Calu3 (cell line): ENCODE data around the gene MAD1L1. TPM values are rescaled to one million over a fixed set of nuclear protein-coding genes. Genes with fewer than 3 reads are reported as not detected.

Experiments used
- BruUV-seq: library from RNA; stranded (reverse); fragments of 400-500 nt; replicated peaks from 2 replicates; lab custom pipeline; 2021; lab: Mats Ljungman, UMichigan
- CTCF ChIA-PET: fragments of 300-600 bp; sonication (Branson Sonifier 250); formaldehyde crosslinking; loops from one replicate; lab custom pipeline; 2022; ENCODE audit warnings: antibody characterized with exemption; lab: Charles Lee
- DNase-seq: peaks from one replicate; pipeline ENCODE4 v3.0.0; 2022
- H3K27ac Mint-ChIP-seq: one replicate; pipeline ENCODE4 v1.8.0; 2022; ENCODE audit warnings: mixed read lengths; ENCODE audit not compliant: unreplicated experiment
- H3K27me3 Mint-ChIP-seq: one replicate; pipeline ENCODE4 v1.8.0; 2022; ENCODE audit warnings: mixed read lengths; ENCODE audit not compliant: unreplicated experiment
- H3K36me3 Mint-ChIP-seq: one replicate; pipeline ENCODE4 v1.8.0; 2022; ENCODE audit warnings: mild to moderate bottlenecking, moderate library complexity, mixed read lengths; ENCODE audit not compliant: insufficient read depth, unreplicated experiment
- H3K4me1 Mint-ChIP-seq: one replicate; pipeline ENCODE4 v1.8.0; 2022; ENCODE audit warnings: mild to moderate bottlenecking, low read depth, mixed read lengths; ENCODE audit not compliant: unreplicated experiment
- H3K4me3 Mint-ChIP-seq: one replicate; pipeline ENCODE4 v1.8.0; 2022; ENCODE audit warnings: mild to moderate bottlenecking, low read depth, moderate library complexity, mixed read lengths; ENCODE audit not compliant: unreplicated experiment
- H3K9me3 Mint-ChIP-seq: one replicate; pipeline ENCODE4 v1.8.0; 2022; ENCODE audit warnings: low read depth, mixed read lengths; ENCODE audit not compliant: unreplicated experiment
- intact Hi-C: fragments of 100-400 bp; cut with micrococcal nuclease; formaldehyde crosslinking; loops from one replicate; pipeline ENCODE4 v1.10.0; 2022; ENCODE audit not compliant: unreplicated experiment
- total RNA-seq: library from RNA; stranded (reverse); gene quantifications from 2 replicates; pipeline ENCODE4 v1.2.3, GENCODE V29; 2022
- TF ChIP-seq, protein P1 (sequence below): fragments of 200-600 bp; IDR thresholded peaks from one replicate; pipeline ENCODE4 v1.8.0; 2022; ENCODE audit warnings: antibody characterized with exemption; ENCODE audit not compliant: unreplicated experiment

The MAD1L1 gene
- total RNA-seq, 1 experiment from 2014 or later, result 86.0 TPM

DNA sequence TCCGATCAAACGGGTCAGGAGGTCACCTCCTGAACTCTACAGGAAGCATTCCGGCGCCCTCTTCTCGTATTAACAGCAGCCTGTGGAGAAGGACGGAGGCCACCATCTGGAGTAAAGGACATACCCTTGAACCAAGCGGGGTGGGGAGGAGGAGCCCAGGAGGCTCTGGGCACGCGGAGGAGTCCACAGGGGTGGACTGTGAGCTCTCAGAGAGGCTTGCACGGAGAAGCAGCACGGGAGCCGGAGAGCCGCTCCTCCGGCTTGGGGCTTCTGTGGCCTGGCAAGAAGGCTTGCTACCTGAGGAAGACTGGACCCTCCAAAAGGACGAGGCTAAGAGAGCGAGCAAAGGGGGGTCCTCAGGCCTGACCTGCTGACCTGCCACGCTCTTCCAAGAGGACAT is 77.9 kb downstream of the MAD1L1 start:
- CTCF ChIA-PET, result no interaction called here
- Mint-ChIP-seq H3K9me3 (no peaks in the 10 kb centered on the region), H3K4me1 (no peaks in the 10 kb centered on the region), H3K27me3 (no peaks in the 10 kb centered on the region), H3K36me3 (peaks cover 5% of the 10 kb centered on the region), H3K27ac (no peak overlapping the region), H3K4me3 (no peak overlapping the region)
- TF ChIP-seq, protein P1, sequence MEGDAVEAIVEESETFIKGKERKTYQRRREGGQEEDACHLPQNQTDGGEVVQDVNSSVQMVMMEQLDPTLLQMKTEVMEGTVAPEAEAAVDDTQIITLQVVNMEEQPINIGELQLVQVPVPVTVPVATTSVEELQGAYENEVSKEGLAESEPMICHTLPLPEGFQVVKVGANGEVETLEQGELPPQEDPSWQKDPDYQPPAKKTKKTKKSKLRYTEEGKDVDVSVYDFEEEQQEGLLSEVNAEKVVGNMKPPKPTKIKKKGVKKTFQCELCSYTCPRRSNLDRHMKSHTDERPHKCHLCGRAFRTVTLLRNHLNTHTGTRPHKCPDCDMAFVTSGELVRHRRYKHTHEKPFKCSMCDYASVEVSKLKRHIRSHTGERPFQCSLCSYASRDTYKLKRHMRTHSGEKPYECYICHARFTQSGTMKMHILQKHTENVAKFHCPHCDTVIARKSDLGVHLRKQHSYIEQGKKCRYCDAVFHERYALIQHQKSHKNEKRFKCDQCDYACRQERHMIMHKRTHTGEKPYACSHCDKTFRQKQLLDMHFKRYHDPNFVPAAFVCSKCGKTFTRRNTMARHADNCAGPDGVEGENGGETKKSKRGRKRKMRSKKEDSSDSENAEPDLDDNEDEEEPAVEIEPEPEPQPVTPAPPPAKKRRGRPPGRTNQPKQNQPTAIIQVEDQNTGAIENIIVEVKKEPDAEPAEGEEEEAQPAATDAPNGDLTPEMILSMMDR, result no peak
- intact Hi-C loops, result no loop called here
- no TSS peak for BruUV-seq
- DNase-seq, result no peak

GRCh38 chr7:2154121-2154520 is 78.6 kb downstream of the MAD1L1 start:
- no peaks in the 10 kb centered on the region for H3K27me3 Mint-ChIP-seq
- DNase-seq, result no peak
- CTCF ChIA-PET, result no interaction called here
- H3K27ac Mint-ChIP-seq, result no peak overlapping the region
- intact Hi-C loops, result no loop called here
- TF ChIP-seq, protein P1, result no peak
- no peaks in the 10 kb centered on the region for H3K9me3 Mint-ChIP-seq
- H3K36me3 Mint-ChIP-seq, result peaks cover 5% of the 10 kb centered on the region
- BruUV-seq, result no TSS peak
- no peak overlapping the region for H3K4me3 Mint-ChIP-seq
- H3K4me1 Mint-ChIP-seq, result no peaks in the 10 kb centered on the region

GRCh38 chr7:2152646-2153045 is 80.1 kb downstream of the MAD1L1 start:
- no peaks in the 10 kb centered on the region for H3K9me3 Mint-ChIP-seq
- DNase-seq, result no peak
- TF ChIP-seq, protein P1, result no peak
- CTCF ChIA-PET, result no interaction called here
- BruUV-seq, result no TSS peak
- H3K27ac Mint-ChIP-seq, result no peak overlapping the region
- peaks cover 5% of the 10 kb centered on the region for H3K36me3 Mint-ChIP-seq
- H3K27me3 Mint-ChIP-seq, result no peaks in the 10 kb centered on the region
- H3K4me3 Mint-ChIP-seq, result no peak overlapping the region
- intact Hi-C loops, result no loop called here
- no peaks in the 10 kb centered on the region for H3K4me1 Mint-ChIP-seq

GRCh38 chr7:2151801-2152612 is 80.7 kb downstream of the MAD1L1 start:
- Mint-ChIP-seq H3K4me3 (no peak overlapping the region), H3K27me3 (no peaks in the 10 kb centered on the region), H3K4me1 (no peaks in the 10 kb centered on the region), H3K36me3 (peaks cover 9% of the 10 kb centered on the region), H3K9me3 (no peaks in the 10 kb centered on the region), H3K27ac (no peak overlapping the region)
- intact Hi-C loops, result no loop called here
- no peak for DNase-seq
- TF ChIP-seq, protein P1, result no peak
- CTCF ChIA-PET, result no interaction called here
- no TSS peak for BruUV-seq
